DND-41 (cell line): ENCODE results near the gene FLAD1.

Experiments
- EZH2 ChIP-seq: IDR thresholded peaks from 3 replicates; pipeline ENCODE4 v1.6.1; 2012; ENCODE audit warnings: borderline replicate concordance, low read depth, mild to moderate bottlenecking, moderate library complexity, low read length, inconsistent platforms; ENCODE audit not compliant: severe bottlenecking
- TF ChIP-seq, protein P1 (sequence below): IDR thresholded peaks from 2 replicates; pipeline ENCODE4 v1.5.1; 2012; ENCODE audit warnings: borderline replicate concordance, low read length, moderate library complexity, mild to moderate bottlenecking; ENCODE audit not compliant: poor library complexity, severe bottlenecking; ENCODE audit errors: extremely low read depth

DNA sequence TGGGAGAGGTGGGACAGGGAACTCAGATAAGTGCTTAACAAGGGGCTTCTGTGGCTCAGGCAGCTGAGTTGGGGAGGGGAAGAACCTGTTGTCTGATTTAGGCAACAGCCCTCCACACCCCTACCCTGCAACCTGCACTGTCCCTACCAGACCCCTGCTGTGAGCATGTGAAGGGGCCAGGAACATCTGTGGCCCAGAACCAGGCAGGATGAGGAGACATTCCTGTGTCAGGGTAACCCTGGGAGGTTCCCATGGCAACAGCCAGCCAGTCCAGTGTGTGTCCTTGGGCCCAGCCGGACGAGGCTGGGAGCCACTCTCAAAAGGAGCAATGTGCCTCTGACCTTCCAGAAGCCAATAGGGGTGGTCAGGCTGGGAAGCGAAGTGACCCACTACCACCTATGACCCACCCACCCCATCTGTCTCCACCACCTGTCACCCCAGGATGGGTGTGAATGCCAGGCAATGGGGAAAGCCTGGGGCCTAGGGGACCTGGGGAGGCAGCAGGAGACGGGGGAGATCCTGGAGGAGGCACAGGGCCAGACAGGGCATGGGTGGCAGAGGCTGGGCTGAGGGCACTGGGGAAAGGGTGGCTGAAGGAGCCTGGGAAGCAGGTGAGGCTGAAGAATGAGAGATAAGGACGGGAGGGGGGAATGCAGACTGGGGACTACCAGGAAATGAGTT is 41.7 kb upstream of the FLAD1 start:
- TF ChIP-seq, protein P1, sequence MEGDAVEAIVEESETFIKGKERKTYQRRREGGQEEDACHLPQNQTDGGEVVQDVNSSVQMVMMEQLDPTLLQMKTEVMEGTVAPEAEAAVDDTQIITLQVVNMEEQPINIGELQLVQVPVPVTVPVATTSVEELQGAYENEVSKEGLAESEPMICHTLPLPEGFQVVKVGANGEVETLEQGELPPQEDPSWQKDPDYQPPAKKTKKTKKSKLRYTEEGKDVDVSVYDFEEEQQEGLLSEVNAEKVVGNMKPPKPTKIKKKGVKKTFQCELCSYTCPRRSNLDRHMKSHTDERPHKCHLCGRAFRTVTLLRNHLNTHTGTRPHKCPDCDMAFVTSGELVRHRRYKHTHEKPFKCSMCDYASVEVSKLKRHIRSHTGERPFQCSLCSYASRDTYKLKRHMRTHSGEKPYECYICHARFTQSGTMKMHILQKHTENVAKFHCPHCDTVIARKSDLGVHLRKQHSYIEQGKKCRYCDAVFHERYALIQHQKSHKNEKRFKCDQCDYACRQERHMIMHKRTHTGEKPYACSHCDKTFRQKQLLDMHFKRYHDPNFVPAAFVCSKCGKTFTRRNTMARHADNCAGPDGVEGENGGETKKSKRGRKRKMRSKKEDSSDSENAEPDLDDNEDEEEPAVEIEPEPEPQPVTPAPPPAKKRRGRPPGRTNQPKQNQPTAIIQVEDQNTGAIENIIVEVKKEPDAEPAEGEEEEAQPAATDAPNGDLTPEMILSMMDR = no peak
- TF ChIP-seq EZH2 = no peak
